NB4 (cell line): ENCODE measurements around the gene RTP4.

Experiments
- DNase-seq: peaks from one replicate; pipeline ENCODE4 v3.0.0; 2010; ENCODE audit warnings: low read depth
- H3K4me3 ChIP-seq: one replicate; pipeline ENCODE4 v1.5.1; 2011; ENCODE audit warnings: mild to moderate bottlenecking, low read depth, low read length, moderate library complexity
- CTCF ChIP-seq: IDR thresholded peaks from one replicate; pipeline ENCODE4 v1.5.1; 2012; ENCODE audit warnings: low read depth, low read length
- MAX ChIP-seq: IDR thresholded peaks from 2 replicates; pipeline ENCODE4 v1.6.1; 2011; ENCODE audit warnings: low read depth, low read length
- MYC ChIP-seq: IDR thresholded peaks from 2 replicates; pipeline ENCODE4 v1.6.1; 2011; ENCODE audit warnings: low read depth, low read length
- POLR2A ChIP-seq: IDR thresholded peaks from 2 replicates; pipeline ENCODE4 v1.6.1; 2011; ENCODE audit warnings: mild to moderate bottlenecking; ENCODE audit not compliant: insufficient read length; ENCODE audit errors: extremely low read depth

The RTP4 gene

DNA sequence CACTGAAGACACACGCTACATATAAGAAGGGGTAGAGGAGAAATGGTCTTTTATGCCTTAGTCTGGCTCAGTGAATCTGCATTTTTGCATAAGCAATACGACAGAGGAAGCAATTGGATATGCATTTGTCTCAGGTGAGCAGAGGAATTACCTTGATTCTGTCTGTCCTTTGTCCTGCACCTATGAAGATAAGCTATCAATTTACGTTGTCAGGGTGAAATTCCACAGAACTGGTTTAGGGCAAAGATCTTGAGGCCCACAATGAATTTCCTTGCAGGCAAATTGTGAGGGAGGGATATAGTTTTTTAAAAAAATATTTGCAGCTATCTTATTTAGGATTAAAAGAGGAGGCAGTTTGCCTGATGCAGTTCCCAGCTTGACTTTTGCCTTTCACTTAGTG is 45.1 kb upstream of the RTP4 start:
- H3K4me3 ChIP-seq = no peak overlapping the region
- no peak for DNase-seq
- no peak for TF ChIP-seq POLR2A
- no peak for TF ChIP-seq MAX
- no peak for TF ChIP-seq MYC
- TF ChIP-seq CTCF = no peak

DNA sequence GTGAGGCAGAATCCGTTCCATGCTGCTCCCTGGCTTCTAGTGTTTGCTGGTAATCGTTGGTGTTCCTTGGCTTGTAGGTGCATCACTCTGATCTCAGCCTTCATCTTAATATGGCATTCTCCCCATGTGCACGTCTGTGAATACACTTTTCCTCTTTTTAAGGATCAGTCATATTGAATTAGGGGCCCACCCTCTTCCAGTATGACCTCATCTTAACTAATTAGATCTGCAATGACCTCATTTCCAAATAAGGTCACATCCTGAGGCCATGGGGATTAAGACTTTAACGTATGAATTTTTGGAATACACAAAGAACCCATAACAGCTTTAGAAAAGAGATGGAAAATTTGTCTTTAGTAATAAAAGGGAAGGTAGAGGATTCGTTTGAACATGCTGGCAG is 42.6 kb upstream of the RTP4 start:
- no peak for TF ChIP-seq POLR2A
- TF ChIP-seq MAX = no peak
- no peak for TF ChIP-seq MYC
- no peak for TF ChIP-seq CTCF
- no peak overlapping the region for H3K4me3 ChIP-seq
- no peak for DNase-seq

DNA sequence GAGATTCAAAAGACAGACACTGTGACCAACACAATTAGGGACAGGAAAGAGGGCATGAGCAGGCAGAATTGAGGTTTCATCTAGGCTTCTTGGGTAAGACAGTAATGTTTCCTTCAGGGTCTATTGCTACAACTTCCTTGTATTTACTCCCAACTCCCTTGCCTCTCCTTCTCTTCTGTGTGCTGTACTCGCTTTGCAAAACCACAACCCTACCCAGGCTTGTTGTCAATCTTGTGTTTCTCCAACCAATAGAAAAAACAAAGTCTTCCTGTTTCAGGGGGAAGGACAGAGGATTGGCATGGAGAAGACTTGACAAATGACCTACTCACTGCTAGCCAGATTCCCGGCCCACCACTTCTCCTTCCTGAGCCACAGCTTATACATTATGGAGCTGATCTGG is 40.3 kb upstream of the RTP4 start:
- DNase-seq = peak; percentile 26
- no peak overlapping the region for H3K4me3 ChIP-seq
- TF ChIP-seq CTCF = no peak
- TF ChIP-seq POLR2A = no peak
- no peak for TF ChIP-seq MYC
- no peak for TF ChIP-seq MAX

DNA sequence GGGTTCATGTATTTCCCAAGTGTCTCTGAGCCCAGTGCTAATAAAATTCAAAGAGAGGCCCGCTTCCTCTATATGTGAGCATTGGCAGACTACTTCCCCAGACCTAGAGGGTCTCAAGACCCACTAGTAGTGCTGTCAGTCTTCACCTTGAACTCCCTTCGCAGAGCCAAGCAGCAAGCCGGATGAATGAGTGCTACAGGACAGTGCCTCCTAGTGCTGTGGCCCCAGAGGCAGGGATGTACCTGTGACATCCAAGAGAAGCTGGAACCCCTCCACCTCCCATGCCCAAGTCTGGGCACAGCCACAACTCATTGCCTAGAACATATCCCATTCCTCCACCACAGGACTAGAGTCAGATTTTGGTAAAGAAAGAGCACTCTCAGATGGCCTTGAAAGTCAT is 39.5 kb upstream of the RTP4 start:
- TF ChIP-seq POLR2A = no peak
- TF ChIP-seq MAX = no peak
- no peak for TF ChIP-seq MYC
- no peak for TF ChIP-seq CTCF
- DNase-seq = no peak
- H3K4me3 ChIP-seq = no peak overlapping the region

- TF ChIP-seq MYC (no peak), MAX (no peak), CTCF (no peak), POLR2A (no peak)
- DNase-seq = no peak
- H3K4me3 ChIP-seq = no peak overlapping the region
These were observed 33.3 kb upstream of the RTP4 start for GRCh38 chr3:187334904-187335303.

- no peak for DNase-seq
- TF ChIP-seq MYC (no peak), CTCF (no peak), POLR2A (no peak), MAX (no peak)
These were observed 31.9 kb upstream of the RTP4 start for GRCh38 chr3:187336322-187336721.

More at GRCh38 chr3:187336322-187336721, 31.9 kb upstream of the RTP4 start:
- H3K4me3 ChIP-seq = no peak overlapping the region
